IPS-18a (cell line): ENCODE measurements around the gene UEVLD.

ENCODE experiments used
- H3K27ac ChIP-seq: one replicate; pipeline ENCODE4 v1.5.1; 2013; ENCODE audit warnings: low read length
- H3K27me3 ChIP-seq: one replicate; pipeline ENCODE4 v1.6.1; 2013; ENCODE audit warnings: mild to moderate bottlenecking, low read length; ENCODE audit not compliant: control insufficient read depth, insufficient read depth
- H3K36me3 ChIP-seq: one replicate; pipeline ENCODE4 v1.6.1; 2013; ENCODE audit warnings: low read depth, low read length; ENCODE audit not compliant: control insufficient read depth
- H3K4me1 ChIP-seq: one replicate; pipeline ENCODE4 v1.6.1; 2013; ENCODE audit warnings: low read depth, low read length; ENCODE audit not compliant: control insufficient read depth
- H3K4me3 ChIP-seq: one replicate; pipeline ENCODE4 v1.5.1; 2013; ENCODE audit warnings: low read length
- H3K9ac ChIP-seq: one replicate; pipeline ENCODE4 v1.6.1; 2013; ENCODE audit warnings: mild to moderate bottlenecking, low read length, moderate library complexity
- H3K9me3 ChIP-seq: one replicate; pipeline ENCODE4 v1.6.1; 2013; ENCODE audit warnings: low read depth, low read length; ENCODE audit not compliant: control insufficient read depth

Gene UEVLD

DNA sequence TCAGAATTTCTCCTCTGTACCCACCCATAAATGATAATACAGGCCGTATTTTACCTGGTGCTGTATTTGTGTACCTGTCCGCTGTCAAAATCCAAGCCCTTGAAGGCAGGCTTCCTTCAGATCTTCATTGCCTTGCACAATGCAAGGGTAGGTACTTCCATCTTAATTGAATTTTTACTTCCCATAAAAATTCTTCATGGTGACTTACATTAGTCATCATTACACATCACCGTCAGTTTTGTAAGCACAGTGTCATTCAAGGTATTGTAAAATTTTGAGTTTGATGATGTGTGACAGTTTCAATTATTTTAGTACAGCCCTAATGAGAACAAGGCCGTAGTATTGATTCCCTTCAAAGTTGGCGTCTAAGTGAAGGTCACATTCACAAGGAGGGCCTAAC lies 61.0 kb downstream of the UEVLD start:
- peak overlapping the region; percentile 89 for H3K4me3 ChIP-seq
- no peaks in the 10 kb centered on the region for H3K27me3 ChIP-seq
- H3K9me3 ChIP-seq: no peaks in the 10 kb centered on the region
- H3K27ac ChIP-seq: peak overlapping the region; percentile 72
- peaks cover 8% of the 10 kb centered on the region for H3K36me3 ChIP-seq
- no peaks in the 10 kb centered on the region for H3K4me1 ChIP-seq
- peak overlapping the region; percentile 84 for H3K9ac ChIP-seq

DNA sequence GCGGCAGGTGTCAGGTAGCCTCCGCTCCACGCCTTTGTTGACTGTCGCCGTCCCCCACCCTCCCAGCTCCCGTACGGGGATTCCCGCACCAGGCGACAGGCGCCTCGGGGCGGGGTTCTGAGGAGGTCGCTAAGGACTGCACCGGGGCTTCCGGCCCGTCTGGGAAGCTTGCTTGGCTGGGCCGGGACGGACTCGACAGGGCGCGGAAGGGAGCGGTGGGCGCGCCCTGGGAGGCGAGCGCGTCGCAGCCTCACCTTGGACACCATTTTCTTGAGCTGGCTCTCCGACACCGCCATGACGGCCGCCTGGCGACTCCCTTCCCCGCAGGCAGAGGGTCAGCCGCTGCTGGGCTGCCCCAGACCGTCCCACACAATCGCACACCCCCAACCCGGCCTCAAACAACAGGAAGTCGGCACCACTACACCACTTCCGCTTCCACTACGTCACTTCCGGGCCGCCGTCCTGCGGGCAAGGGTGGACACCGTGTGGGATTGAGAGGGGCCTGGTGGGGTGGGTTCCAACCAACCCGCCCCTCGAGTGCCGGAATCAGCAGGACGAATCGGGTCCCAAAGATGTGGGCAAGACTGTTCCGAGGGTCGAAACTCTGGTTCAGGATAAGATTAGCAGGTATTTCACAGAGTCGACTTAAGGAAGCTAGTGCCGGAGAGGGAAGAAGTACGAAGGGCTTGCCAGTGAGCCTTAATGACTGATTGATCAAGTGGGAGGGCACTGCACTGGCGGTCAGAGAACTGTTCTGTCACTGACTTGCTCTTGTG lies 61.8 kb downstream of the UEVLD start, which contains the start of gene TSG101:
Gene TSG101 (minus strand): TSS at position 422 of the 776 bp plus-strand sequence. CDS start 126 bp downstream, at position 296.
- Histone ChIP-seq H3K4me3 (peak within 1 kb of the TSS; percentile 89), H3K27ac (peak within 1 kb of the TSS; percentile 72), H3K9me3 (no peaks in the 10 kb centered on the region), H3K4me1 (no peaks in the 10 kb centered on the region), H3K9ac (peak within 1 kb of the TSS; percentile 84), H3K27me3 (no peaks in the 10 kb centered on the region), H3K36me3 (peaks cover 8% of the 10 kb centered on the region)

DNA sequence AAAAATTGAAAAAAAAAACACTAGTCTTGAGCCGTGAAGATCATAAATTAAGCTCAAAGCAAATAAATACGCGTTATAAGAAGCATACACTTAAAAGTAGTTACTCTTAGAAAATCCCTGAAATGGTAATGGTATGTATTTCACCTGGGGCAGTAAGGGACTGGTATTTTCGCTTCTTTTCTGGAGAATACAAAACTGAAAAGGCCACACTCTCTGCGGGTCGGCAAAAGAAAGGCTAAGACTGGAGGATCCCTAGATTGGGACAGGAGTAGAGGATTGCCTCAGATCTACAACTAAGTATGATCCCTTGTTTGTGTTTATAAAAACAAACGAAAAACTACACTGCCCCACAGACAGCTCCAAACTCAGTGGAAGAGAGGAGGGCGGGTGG lies 62.4 kb downstream of the UEVLD start:
- H3K4me3 ChIP-seq: peak overlapping the region; percentile 89
- peak overlapping the region; percentile 84 for H3K9ac ChIP-seq
- H3K9me3 ChIP-seq: no peaks in the 10 kb centered on the region
- no peaks in the 10 kb centered on the region for H3K27me3 ChIP-seq
- H3K4me1 ChIP-seq: no peaks in the 10 kb centered on the region
- H3K27ac ChIP-seq: peak overlapping the region; percentile 72
- H3K36me3 ChIP-seq: peaks cover 4% of the 10 kb centered on the region

DNA sequence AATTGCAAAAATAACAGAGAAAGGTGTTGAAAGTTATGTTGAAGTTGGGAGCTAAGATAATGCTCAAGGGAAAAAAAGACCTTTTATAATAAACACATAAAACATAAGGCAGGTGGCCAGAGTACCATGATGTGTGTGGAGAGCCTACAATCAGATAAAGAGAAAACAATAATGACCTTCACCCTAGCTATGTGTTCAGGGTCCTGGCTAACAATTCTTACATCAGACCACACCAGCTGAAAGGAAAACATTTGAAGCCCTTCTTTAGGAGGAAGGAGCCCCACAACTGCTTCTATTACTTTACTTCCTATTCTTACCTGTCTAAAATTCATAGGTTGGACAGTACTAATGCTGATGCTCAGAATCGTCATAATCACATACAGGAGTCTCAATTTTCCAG lies 64.3 kb downstream of the UEVLD start:
- Histone ChIP-seq H3K4me3 (no peak overlapping the region), H3K9ac (no peak overlapping the region), H3K27me3 (no peaks in the 10 kb centered on the region), H3K9me3 (no peaks in the 10 kb centered on the region), H3K27ac (no peak overlapping the region), H3K4me1 (no peaks in the 10 kb centered on the region), H3K36me3 (peaks cover 4% of the 10 kb centered on the region)

DNA sequence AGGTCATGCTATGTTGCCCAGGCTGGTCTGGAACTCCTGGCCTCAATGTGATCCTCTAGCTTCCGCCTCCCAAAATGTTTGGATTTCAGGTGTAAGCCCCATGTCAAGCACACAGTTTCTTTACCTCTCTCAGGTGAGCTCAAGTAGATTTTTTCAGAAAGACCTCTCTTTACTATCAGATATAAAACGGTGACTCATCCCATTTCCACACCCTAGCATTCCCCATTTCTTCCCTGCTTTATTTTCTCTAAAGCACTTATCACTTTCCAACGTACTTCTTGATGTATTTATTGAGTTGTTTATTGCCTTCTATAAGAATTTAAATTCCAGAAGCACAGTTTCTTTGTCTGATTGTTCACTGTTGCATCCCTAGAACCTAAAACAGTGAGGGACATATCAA lies 65.5 kb downstream of the UEVLD start:
- Histone ChIP-seq H3K36me3 (peaks cover 4% of the 10 kb centered on the region), H3K4me3 (no peak overlapping the region), H3K9ac (no peak overlapping the region), H3K9me3 (no peaks in the 10 kb centered on the region), H3K27ac (no peak overlapping the region), H3K27me3 (no peaks in the 10 kb centered on the region), H3K4me1 (no peaks in the 10 kb centered on the region)

DNA sequence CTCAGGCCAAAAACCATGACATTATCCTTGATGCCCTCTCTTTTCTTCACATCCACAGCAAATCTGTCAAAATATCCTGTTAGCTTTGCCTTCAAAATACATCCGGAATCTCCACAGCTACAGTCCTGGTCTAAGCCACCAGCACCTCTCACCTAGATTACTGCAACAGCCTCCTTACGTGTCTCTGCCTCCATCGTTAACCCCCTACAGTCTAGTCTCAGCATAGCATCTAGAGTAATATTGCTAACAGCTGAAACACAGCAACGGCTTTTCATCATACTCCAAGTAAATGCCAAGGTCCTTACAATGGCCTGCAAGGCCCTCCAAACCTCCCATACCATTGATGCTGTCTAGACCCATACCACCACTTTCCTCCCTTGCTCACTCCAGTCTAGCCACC lies 66.1 kb downstream of the UEVLD start:
- Histone ChIP-seq H3K27ac (no peak overlapping the region), H3K9me3 (no peaks in the 10 kb centered on the region), H3K36me3 (peaks cover 4% of the 10 kb centered on the region), H3K27me3 (no peaks in the 10 kb centered on the region), H3K4me1 (no peaks in the 10 kb centered on the region), H3K4me3 (no peak overlapping the region), H3K9ac (no peak overlapping the region)

DNA sequence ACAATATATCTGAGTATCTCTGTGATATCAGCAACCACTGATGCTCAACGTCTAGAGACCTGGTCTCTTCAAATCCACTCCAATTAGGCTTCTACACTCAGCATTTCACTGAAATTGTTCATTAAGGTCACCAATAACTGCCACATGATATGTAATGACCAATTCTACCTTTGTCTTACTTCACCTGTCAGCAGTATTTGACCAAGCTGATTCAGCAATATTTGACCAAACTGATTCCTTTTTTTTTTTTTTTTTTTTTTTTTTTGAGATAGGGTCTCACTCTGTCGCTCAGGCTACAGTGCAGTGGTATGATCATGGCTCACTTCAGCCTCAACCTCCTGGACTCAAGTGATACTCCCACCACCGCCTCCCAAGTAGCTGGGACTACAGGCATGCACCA lies 67.4 kb downstream of the UEVLD start:
- no peaks in the 10 kb centered on the region for H3K27me3 ChIP-seq
- no peak overlapping the region for H3K4me3 ChIP-seq
- no peak overlapping the region for H3K9ac ChIP-seq
- peaks cover 4% of the 10 kb centered on the region for H3K36me3 ChIP-seq
- H3K27ac ChIP-seq: no peak overlapping the region
- H3K9me3 ChIP-seq: no peaks in the 10 kb centered on the region
- H3K4me1 ChIP-seq: no peaks in the 10 kb centered on the region

DNA sequence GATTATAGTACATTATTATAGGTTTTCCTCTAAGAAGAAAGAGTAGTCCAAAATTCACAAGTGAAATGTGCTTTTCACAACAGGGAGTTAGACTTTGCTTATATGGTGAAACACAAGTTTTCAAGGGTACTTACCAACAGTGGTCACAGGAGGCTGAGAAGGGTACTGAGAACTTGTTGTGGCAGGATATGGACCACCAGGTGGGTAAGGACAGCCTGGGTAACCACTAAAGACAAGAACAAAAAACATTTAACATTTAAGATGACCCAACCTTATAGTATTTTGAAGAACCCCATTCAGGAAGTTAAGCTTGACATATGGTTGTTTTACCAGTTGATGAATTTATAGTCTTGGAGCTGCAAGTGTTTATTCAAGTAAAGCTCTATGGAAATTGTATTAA lies 86.2 kb downstream of the UEVLD start:
- no peak overlapping the region for H3K9ac ChIP-seq
- no peaks in the 10 kb centered on the region for H3K27me3 ChIP-seq
- no peaks in the 10 kb centered on the region for H3K9me3 ChIP-seq
- H3K4me1 ChIP-seq: no peaks in the 10 kb centered on the region
- H3K4me3 ChIP-seq: no peak overlapping the region
- no peak overlapping the region for H3K27ac ChIP-seq
- peaks cover 61% of the 10 kb centered on the region for H3K36me3 ChIP-seq

DNA sequence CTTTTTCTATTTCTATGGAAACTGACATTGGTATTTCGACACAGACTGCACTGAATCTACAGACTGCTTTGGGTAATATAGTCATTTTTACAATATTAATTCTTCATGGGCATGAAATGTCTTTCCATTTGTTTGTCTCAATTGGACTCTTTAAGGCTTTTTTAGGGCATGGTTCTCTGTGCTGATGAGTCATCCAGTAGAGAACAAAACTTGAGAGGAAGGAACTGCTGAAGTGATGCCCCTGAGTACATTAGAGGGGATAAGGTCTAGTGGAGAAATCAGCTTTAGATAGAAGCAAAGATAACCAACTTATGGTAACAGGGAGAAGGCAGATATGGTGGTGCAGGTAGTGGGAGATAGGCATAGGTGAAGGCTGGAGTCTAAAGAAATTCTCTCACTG lies 86.9 kb downstream of the UEVLD start:
- H3K36me3 ChIP-seq: peaks cover 59% of the 10 kb centered on the region
- no peaks in the 10 kb centered on the region for H3K4me1 ChIP-seq
- no peak overlapping the region for H3K27ac ChIP-seq
- H3K4me3 ChIP-seq: no peak overlapping the region
- H3K9ac ChIP-seq: no peak overlapping the region
- no peaks in the 10 kb centered on the region for H3K9me3 ChIP-seq
- no peaks in the 10 kb centered on the region for H3K27me3 ChIP-seq

DNA sequence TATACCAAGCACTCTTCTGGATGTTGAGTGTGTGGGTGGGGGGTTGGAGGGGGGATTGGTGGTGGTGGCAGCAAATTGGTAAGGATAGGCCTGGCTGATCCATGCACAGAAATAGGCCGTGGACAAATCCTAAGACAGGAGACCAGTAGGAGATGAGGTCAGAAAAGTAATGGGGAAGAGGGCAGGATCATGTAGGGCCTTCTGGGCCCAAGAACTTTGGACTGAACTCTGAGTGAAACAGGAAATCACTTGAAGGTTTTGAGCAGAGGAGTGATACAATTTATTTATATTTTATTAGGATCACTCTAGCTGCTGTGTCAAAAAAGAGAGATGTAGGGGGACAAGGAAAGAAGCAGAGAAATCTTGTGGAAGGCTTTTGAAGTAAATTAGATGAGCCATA lies 90.5 kb downstream of the UEVLD start:
- H3K9ac ChIP-seq: no peak overlapping the region
- H3K27ac ChIP-seq: no peak overlapping the region
- H3K4me1 ChIP-seq: no peaks in the 10 kb centered on the region
- H3K27me3 ChIP-seq: no peaks in the 10 kb centered on the region
- H3K36me3 ChIP-seq: peaks cover 51% of the 10 kb centered on the region
- no peak overlapping the region for H3K4me3 ChIP-seq
- no peaks in the 10 kb centered on the region for H3K9me3 ChIP-seq

DNA sequence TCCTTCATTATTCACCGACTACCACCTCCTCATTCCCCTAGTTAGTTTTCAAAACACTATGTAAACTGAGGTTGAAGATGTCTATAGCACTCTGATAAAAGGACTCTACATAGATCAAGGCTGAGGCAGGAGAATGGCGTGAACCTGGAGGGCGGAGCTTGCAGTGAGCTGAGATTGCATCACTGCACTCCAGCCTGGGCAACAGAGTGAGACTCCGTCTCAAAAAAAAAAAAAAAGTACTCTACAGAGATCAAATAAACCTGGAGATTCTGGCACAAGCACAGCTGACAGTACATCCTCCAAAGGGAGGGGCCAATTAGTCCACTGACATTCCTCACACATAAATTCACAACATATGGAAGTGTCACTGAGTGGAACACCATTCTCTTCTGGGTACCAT lies 92.8 kb downstream of the UEVLD start:
- Histone ChIP-seq H3K9ac (no peak overlapping the region), H3K36me3 (peaks cover 44% of the 10 kb centered on the region), H3K27me3 (no peaks in the 10 kb centered on the region), H3K4me3 (no peak overlapping the region), H3K9me3 (no peaks in the 10 kb centered on the region), H3K4me1 (no peaks in the 10 kb centered on the region), H3K27ac (no peak overlapping the region)

DNA sequence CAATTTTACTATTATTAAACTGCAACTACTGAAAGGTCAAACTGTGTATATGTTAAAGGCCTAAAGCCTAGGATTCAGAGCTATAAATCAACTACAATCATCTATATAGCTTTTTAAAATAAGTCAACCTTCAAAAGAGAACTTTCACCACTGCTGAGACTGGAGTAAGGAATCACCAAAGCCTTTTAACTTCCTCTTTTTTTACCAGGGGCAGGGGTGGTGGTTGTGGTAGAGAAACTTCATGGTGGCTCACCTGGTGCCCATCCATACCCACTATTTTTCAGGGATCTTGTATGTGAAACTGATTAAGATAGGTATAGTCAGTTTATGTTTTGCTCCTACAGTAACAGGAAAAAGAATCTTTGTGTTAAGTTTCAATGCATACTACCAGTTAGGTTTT lies 93.3 kb downstream of the UEVLD start:
- no peaks in the 10 kb centered on the region for H3K4me1 ChIP-seq
- peaks cover 44% of the 10 kb centered on the region for H3K36me3 ChIP-seq
- H3K27ac ChIP-seq: no peak overlapping the region
- no peaks in the 10 kb centered on the region for H3K9me3 ChIP-seq
- no peaks in the 10 kb centered on the region for H3K27me3 ChIP-seq
- H3K9ac ChIP-seq: no peak overlapping the region
- H3K4me3 ChIP-seq: no peak overlapping the region
